B cell (primary cell): ENCODE results near the gene SLIT3. TPM values are rescaled to one million over a fixed set of nuclear protein-coding genes. Genes with fewer than 3 reads are reported as not detected.

Experiments used
- ATAC-seq: fragments of 200-7000 bp; cut with Tn5 transposase; one replicate; pipeline ENCODE4 v1.10.0; 2021; ENCODE audit warnings: low read depth, mild to moderate bottlenecking, moderate number of reproducible peaks, moderate library complexity
- CTCF ChIA-PET: fragments of 350-600 bp; sonication (Branson Sonifier 250); formaldehyde crosslinking; loops from one replicate; lab custom pipeline; 2021; ENCODE audit warnings: antibody characterized with exemption, inconsistent platforms; lab: Charles Lee
- POLR2A ChIA-PET: fragments of 350-600 bp; sonication (Branson Sonifier 250); formaldehyde crosslinking; loops from one replicate; lab custom pipeline; 2021; ENCODE audit warnings: antibody characterized with exemption; lab: Charles Lee
- DNase-seq: peaks from one replicate; pipeline ENCODE4 v3.0.0; 2013
- H2AFZ ChIP-seq: 2 replicates; pipeline ENCODE4 v1.6.1; 2012; ENCODE audit warnings: mild to moderate bottlenecking, low read depth, low read length; ENCODE audit not compliant: insufficient read depth, poor library complexity, severe bottlenecking
- H3K27ac ChIP-seq, 2 donors: 1 replicate in 1 of 2; 2 replicates in 1 of 2; pipeline ENCODE4 v1.5.1; 2012 to 2013; ENCODE audit warnings: low read length in 2 of 2, mild to moderate bottlenecking in 2 of 2, moderate library complexity in 1 of 2
- H3K27me3 ChIP-seq, 4 experiments: fragments of 200-600 bp in 1 of 4; sonication (generic) in 1 of 4; replicated peaks in 1 of 4; 1 replicate in 2 of 4; 2 replicates in 2 of 4; pipeline versions ENCODE4 v1.6.1 to v1.7.0; 2013 to 2016; ENCODE audit warnings: low read length in 3 of 4, mild to moderate bottlenecking in 2 of 4, mixed read lengths in 1 of 4, moderate library complexity in 1 of 4; ENCODE audit not compliant: insufficient read depth in 4 of 4, control insufficient read depth in 3 of 4; ENCODE audit errors: control extremely low read depth in 1 of 4
- H3K36me3 ChIP-seq, 2 experiments: replicated peaks in 1 of 2; 1 replicate in 1 of 2; 2 replicates in 1 of 2; pipeline versions ENCODE4 v1.6.1 to v1.7.1; 2013; ENCODE audit warnings: low read length in 1 of 2; ENCODE audit not compliant: insufficient read depth in 2 of 2, control insufficient read depth in 1 of 2; ENCODE audit errors: control extremely low read depth in 1 of 2, extremely low read depth in 1 of 2
- H3K4me1 ChIP-seq, 2 donors: fragments of 200-600 bp in 1 of 2; sonication (generic) in 1 of 2; 1 replicate in 1 of 2; 2 replicates in 1 of 2; pipeline versions ENCODE4 v1.5.1 to v1.6.1; 2013 to 2017; ENCODE audit warnings: low read length in 2 of 2; ENCODE audit not compliant: control insufficient read depth in 2 of 2, insufficient read depth in 2 of 2
- H3K4me2 ChIP-seq: replicated peaks from 2 replicates; pipeline ENCODE3; 2012; ENCODE audit warnings: mild to moderate bottlenecking, low read depth, low read length; ENCODE audit not compliant: poor library complexity, severe bottlenecking
- H3K4me3 ChIP-seq, 5 experiments: fragments of 200-600 bp in 1 of 5; sonication (generic) in 1 of 5; 1 replicate in 3 of 5; 2 replicates in 2 of 5; pipeline versions ENCODE4 v1.5.1 to v1.7.0; 2011 to 2016; ENCODE audit warnings: low read length in 4 of 5, mild to moderate bottlenecking in 4 of 5, low read depth in 2 of 5, control low read depth in 1 of 5, moderate library complexity in 1 of 5; ENCODE audit not compliant: insufficient read depth in 1 of 5; ENCODE audit errors: control extremely low read depth in 1 of 5, extremely low read depth in 1 of 5
- H3K79me2 ChIP-seq: fragments of 200-600 bp; sonication (generic); one replicate; pipeline ENCODE4 v1.6.0; 2016; ENCODE audit warnings: low read length; ENCODE audit not compliant: control insufficient read depth, insufficient read depth
- H3K9ac ChIP-seq: fragments of 200-600 bp; sonication (generic); 2 replicates; pipeline ENCODE4 v1.6.1; 2017; ENCODE audit warnings: mild to moderate bottlenecking, low read length, moderate library complexity
- H3K9me3 ChIP-seq, 3 donors: one replicate each; pipeline versions ENCODE4 v1.6.1 to v1.7.1; 2013; ENCODE audit warnings: low read length in 2 of 3; ENCODE audit not compliant: control insufficient read depth in 2 of 3, insufficient read depth in 1 of 3; ENCODE audit errors: control extremely low read depth in 1 of 3
- H4K20me1 ChIP-seq: 2 replicates; pipeline ENCODE4 v1.6.0; 2012; ENCODE audit warnings: mild to moderate bottlenecking, low read length; ENCODE audit not compliant: insufficient read depth, control insufficient read depth, poor library complexity, severe bottlenecking
- H3K27ac Mint-ChIP-seq: one replicate; pipeline ENCODE4 v1.8.0; 2021; ENCODE audit warnings: mixed read lengths
- H3K27me3 Mint-ChIP-seq: one replicate; pipeline ENCODE4 v1.8.0; 2021; ENCODE audit warnings: mixed read lengths
- H3K4me1 Mint-ChIP-seq: one replicate; pipeline ENCODE4 v1.8.0; 2021; ENCODE audit warnings: mixed read lengths
- H3K4me3 Mint-ChIP-seq: one replicate; pipeline ENCODE4 v1.8.0; 2021; ENCODE audit warnings: mixed read lengths
- H3K9me3 Mint-ChIP-seq: one replicate; pipeline ENCODE4 v1.8.0; 2022; ENCODE audit warnings: mixed read lengths; ENCODE audit not compliant: insufficient read depth
- EZH2 ChIP-seq: IDR thresholded peaks from 2 replicates; pipeline ENCODE4 v1.6.1; 2012; ENCODE audit warnings: borderline replicate concordance, low read depth, mild to moderate bottlenecking, moderate library complexity, low read length; ENCODE audit not compliant: insufficient read depth, poor library complexity, severe bottlenecking
- WGBS: methylation state at CpG from one replicate; pipeline ENCODE4 v1.1.5; 2013; ENCODE audit warnings: missing lambda C conversion rate; ENCODE audit not compliant: insufficient coverage; 5-methylcytosine and 5-hydroxymethylcytosine counted together
- intact Hi-C: fragments of 100-400 bp; cut with micrococcal nuclease; formaldehyde crosslinking; loops from one replicate; pipeline ENCODE4 v1.10.0; 2022
- polyA plus RNA-seq: library from polyadenylated mRNA; depleted of rRNA; stranded (reverse); fragments of >200 nt; gene quantifications from 2 replicates; pipeline ENCODE4 v1.2.3, GENCODE V29; 2012
- total RNA-seq, 2 donors: library from RNA; stranded (reverse); fragments of 120-200 nt in 1 of 2; gene quantifications; 1 replicate in 1 of 2; 2 replicates in 1 of 2; pipeline versions ENCODE4 v1.2.3 to v1.2.4, GENCODE V29; 2013 to 2022
- TF ChIP-seq, protein P1 (sequence below): fragments of 200-600 bp; IDR thresholded peaks from one replicate; pipeline ENCODE4 v1.8.0; 2022; ENCODE audit warnings: antibody characterized with exemption, mild to moderate bottlenecking

SLIT3 gene
- total and polyA plus RNA-seq, 2 donors (not counting 1 experiment from before 2014, with no cell fraction given): not detected

DNA sequence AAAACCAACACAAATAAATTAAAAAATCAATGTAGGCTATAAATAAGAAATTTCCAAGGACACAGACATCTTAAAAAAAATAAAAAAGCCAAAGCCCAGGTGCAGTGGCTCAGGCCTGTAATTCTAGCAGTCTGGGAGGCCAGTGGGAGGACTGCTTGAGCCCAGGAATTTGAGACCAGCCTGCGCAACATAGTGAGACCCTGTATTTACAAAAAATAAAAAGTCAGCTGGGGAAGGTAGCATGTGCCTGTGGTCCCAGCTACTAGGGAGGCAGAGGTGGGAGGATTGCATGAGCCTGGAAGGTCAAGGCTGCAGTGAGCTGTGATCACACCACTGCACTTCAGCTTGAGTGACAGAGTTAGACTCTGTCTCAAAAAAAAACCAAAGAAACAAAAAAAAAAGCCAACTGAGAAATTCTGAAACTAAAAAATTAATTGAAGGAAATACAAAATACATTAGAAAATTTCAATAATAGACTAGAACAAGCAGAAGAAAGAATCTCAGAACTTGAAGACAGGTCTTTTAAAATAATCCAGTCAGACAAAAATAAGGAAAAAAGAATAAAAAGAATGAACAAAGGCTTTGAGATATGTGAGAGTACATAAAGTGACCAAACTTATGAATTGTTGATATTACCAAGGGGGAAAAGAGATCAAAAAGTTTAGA, 572.3 kb downstream of the SLIT3 start:
- ChIA-PET CTCF (no interaction called here), POLR2A (no interaction called here)
- Histone ChIP-seq H3K27me3 (no peaks in the 10 kb centered on the region), H3K36me3 (no peaks in the 10 kb centered on the region), H3K4me2 (no peak overlapping the region), H3K79me2 (no peaks in the 10 kb centered on the region), H4K20me1 (no peaks in the 10 kb centered on the region), H3K4me3 (no peak overlapping the region), H3K9ac (no peak overlapping the region), H3K4me1 (no peaks in the 10 kb centered on the region), H3K27ac (no peak overlapping the region), H2AFZ (no peak overlapping the region), H3K9me3 (peaks cover 1 to 19% (median 14%) of the 10 kb centered on the region in 3 donors)
- ATAC-seq (no peak), DNase-seq (no peak)
- intact Hi-C loops: no loop called here
- peaks cover 8% of the 10 kb centered on the region for H3K9me3 Mint-ChIP-seq
- WGBS: 100% methylated on average over 1 of the region's 1 CpG
- TF ChIP-seq, protein P1, sequence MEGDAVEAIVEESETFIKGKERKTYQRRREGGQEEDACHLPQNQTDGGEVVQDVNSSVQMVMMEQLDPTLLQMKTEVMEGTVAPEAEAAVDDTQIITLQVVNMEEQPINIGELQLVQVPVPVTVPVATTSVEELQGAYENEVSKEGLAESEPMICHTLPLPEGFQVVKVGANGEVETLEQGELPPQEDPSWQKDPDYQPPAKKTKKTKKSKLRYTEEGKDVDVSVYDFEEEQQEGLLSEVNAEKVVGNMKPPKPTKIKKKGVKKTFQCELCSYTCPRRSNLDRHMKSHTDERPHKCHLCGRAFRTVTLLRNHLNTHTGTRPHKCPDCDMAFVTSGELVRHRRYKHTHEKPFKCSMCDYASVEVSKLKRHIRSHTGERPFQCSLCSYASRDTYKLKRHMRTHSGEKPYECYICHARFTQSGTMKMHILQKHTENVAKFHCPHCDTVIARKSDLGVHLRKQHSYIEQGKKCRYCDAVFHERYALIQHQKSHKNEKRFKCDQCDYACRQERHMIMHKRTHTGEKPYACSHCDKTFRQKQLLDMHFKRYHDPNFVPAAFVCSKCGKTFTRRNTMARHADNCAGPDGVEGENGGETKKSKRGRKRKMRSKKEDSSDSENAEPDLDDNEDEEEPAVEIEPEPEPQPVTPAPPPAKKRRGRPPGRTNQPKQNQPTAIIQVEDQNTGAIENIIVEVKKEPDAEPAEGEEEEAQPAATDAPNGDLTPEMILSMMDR: no peak
- TF ChIP-seq EZH2: no peak
- H3K27ac Mint-ChIP-seq: no peak overlapping the region
- H3K27me3 Mint-ChIP-seq: peaks cover 8% of the 10 kb centered on the region
- no peak overlapping the region for H3K4me3 Mint-ChIP-seq
- no peaks in the 10 kb centered on the region for H3K4me1 Mint-ChIP-seq

DNA sequence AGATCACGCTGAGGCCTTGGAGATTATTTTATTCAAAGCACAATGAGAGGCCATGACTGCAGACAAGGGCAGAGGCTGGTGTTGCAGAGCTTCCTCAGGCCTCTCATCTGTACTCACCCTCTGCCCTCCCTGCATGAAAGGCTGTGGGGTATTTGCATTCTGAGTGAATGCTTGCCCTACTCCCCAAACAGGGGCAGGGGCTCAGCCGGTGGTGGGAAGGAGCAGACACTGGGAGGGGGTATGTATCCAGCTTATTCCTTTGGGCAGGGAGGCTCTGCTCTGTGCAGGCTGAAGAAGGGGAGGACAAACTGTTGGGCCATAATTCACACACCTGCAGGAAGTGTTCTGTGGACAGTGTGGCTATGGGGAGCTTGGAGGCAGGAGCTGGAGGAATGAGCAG, 573.4 kb downstream of the SLIT3 start:
- H3K27ac ChIP-seq: no peak overlapping the region
- no peaks in the 10 kb centered on the region for H3K36me3 ChIP-seq
- WGBS: no CpG with 5 or more reads among the region's 2 CpGs
- no peak overlapping the region for H3K4me3 ChIP-seq
- H3K27ac Mint-ChIP-seq: no peak overlapping the region
- no peak overlapping the region for H2AFZ ChIP-seq
- H3K4me1 Mint-ChIP-seq: no peaks in the 10 kb centered on the region
- H3K9ac ChIP-seq: no peak overlapping the region
- POLR2A ChIA-PET: no interaction called here
- no peaks in the 10 kb centered on the region for H3K27me3 ChIP-seq
- H3K4me3 Mint-ChIP-seq: no peak overlapping the region
- H3K27me3 Mint-ChIP-seq: peaks cover 16% of the 10 kb centered on the region
- TF ChIP-seq EZH2: no peak
- TF ChIP-seq, protein P1: no peak
- H3K4me1 ChIP-seq: no peaks in the 10 kb centered on the region
- no peaks in the 10 kb centered on the region for H3K79me2 ChIP-seq
- H4K20me1 ChIP-seq: no peaks in the 10 kb centered on the region
- intact Hi-C loops: no loop called here
- H3K9me3 Mint-ChIP-seq: peaks cover 6% of the 10 kb centered on the region
- no peak for ATAC-seq
- H3K4me2 ChIP-seq: no peak overlapping the region
- CTCF ChIA-PET: no interaction called here
- peaks cover 1 to 19% (median 14%) of the 10 kb centered on the region in 3 donors for H3K9me3 ChIP-seq
- no peak for DNase-seq
